T-helper 1 cell (primary cell): ENCODE results near the gene RNF181.
A peak's percentile ranks its signal among the peaks of the same experiment; 100 is the strongest.
"Not testable (repeated sequence)": the region's sequence is repeated elsewhere in the genome, so short reads cannot be mapped to it uniquely, and the experiment has no call there.

Source experiments
- DNase-seq, 5 donors: peaks; one replicate each; pipeline ENCODE4 v3.0.0-alpha.2; 2012 to 2020

The RNF181 gene

GRCh38 chr2:85577386-85578242, 17.9 kb upstream of the RNF181 start, which contains the start of gene VAMP8:
Gene VAMP8 (plus strand): TSS chr2:85577586. CDS start chr2:85577647, 61 bp downstream.
- peak; percentile 45 to 60 (median 50) for DNase-seq

- DNase-seq: peak in 1 of 5 donors; percentile 14
These were observed 17.0 kb upstream of the RNF181 start for GRCh38 chr2:85578243-85579180.

GRCh38 chr2:85579266-85579935, 16.1 kb upstream of the RNF181 start:
- no peak for DNase-seq

GRCh38 chr2:85580206-85580605, 15.3 kb upstream of the RNF181 start:
- DNase-seq: no peak

GRCh38 chr2:85582492-85582891, 13.1 kb upstream of the RNF181 start:
- DNase-seq: no peak

- DNase-seq: peak in 1 of 5 donors; percentile 43
These were observed 11.7 kb upstream of the RNF181 start for GRCh38 chr2:85583667-85584353.

GRCh38 chr2:85584354-85584856, 11.1 kb upstream of the RNF181 start, which contains the start of gene VAMP5:
Gene VAMP5 (plus strand): TSS chr2:85584431. CDS start chr2:85584491, 60 bp downstream.
- peak in 3 of 5 donors; percentile 26 to 42 (median 31) for DNase-seq

- peak in 1 of 5 donors; percentile 29 for DNase-seq
These were observed 10.4 kb upstream of the RNF181 start for GRCh38 chr2:85584857-85585780.

- DNase-seq: no peak
These were observed 9.8 kb upstream of the RNF181 start for GRCh38 chr2:85585781-85586105.

- DNase-seq: no peak
These were observed 7.3 kb upstream of the RNF181 start for GRCh38 chr2:85588236-85588635.

- no peak for DNase-seq
These were observed 6.9 kb upstream of the RNF181 start for GRCh38 chr2:85588645-85589044.

- no peak for DNase-seq
These were observed 6.4 kb upstream of the RNF181 start for GRCh38 chr2:85589181-85589580.

GRCh38 chr2:85589982-85590791, 5.4 kb upstream of the RNF181 start:
- DNase-seq: no peak

GRCh38 chr2:85590950-85591349, 4.6 kb upstream of the RNF181 start:
- DNase-seq: no peak

GRCh38 chr2:85591563-85591962, 4.0 kb upstream of the RNF181 start:
- DNase-seq: no peak

GRCh38 chr2:85592299-85592698, 3.2 kb upstream of the RNF181 start:
- not testable (repeated sequence) for DNase-seq

GRCh38 chr2:85593023-85593422, 2.5 kb upstream of the RNF181 start:
- DNase-seq: no peak

GRCh38 chr2:85594715-85595300, 737 bp upstream of the RNF181 start:
- DNase-seq: no peak

- DNase-seq: no peak
These were observed 435 bp downstream of the RNF181 start for GRCh38 chr2:85596026-85596333.
